H1 (cell line): ENCODE data around the gene DEFB113. TPM values are rescaled to one million over a fixed set of nuclear protein-coding genes. Genes with fewer than 3 reads are reported as not detected.

Source experiments
- CTCF ChIA-PET: fragments of 300-600 bp; sonication (Branson Sonifier 250); formaldehyde crosslinking; loops from one replicate; lab custom pipeline; 2021; ENCODE audit not compliant: partially characterized antibody; lab: Charles Lee
- POLR2A ChIA-PET: fragments of 300-600 bp; sonication (Branson Sonifier 250); formaldehyde crosslinking; loops from one replicate; lab custom pipeline; 2021; ENCODE audit warnings: inconsistent platforms; ENCODE audit not compliant: partially characterized antibody; lab: Charles Lee
- DNase-seq, 2 experiments: peaks; one replicate each; pipeline versions ENCODE4 v3.0.0 to v3.0.0-alpha.2; 2010 to 2022; ENCODE audit warnings: low spot score in 2 of 2, low read depth in 1 of 2, mixed read lengths in 1 of 2
- FAIRE-seq: peaks from 2 replicates; lab custom pipeline; 2011; peaks lifted over from hg19 to GRCh38; lab: Jason Lieb, UNC
- H2AFZ ChIP-seq: 2 replicates; pipeline ENCODE4 v1.8.1; 2012; ENCODE audit warnings: low read length, inconsistent platforms
- H2AK5ac ChIP-seq: 2 replicates; pipeline ENCODE4 v1.6.1; 2013; ENCODE audit warnings: low read depth, low read length
- H2BK120ac ChIP-seq: replicated peaks from 2 replicates; pipeline ENCODE3; 2013; ENCODE audit warnings: low read depth, low read length, inconsistent platforms
- H2BK12ac ChIP-seq: 2 replicates; pipeline ENCODE4 v1.6.1; 2013; ENCODE audit warnings: low read depth, low read length
- H2BK15ac ChIP-seq: 2 replicates; pipeline ENCODE4 v1.6.1; 2013; ENCODE audit warnings: low read length
- H2BK20ac ChIP-seq: 2 replicates; pipeline ENCODE4 v1.6.1; 2013; ENCODE audit warnings: low read length
- H2BK5ac ChIP-seq: 2 replicates; pipeline ENCODE4 v1.6.1; 2013; ENCODE audit warnings: low read depth, low read length
- H3K14ac ChIP-seq: 2 replicates; pipeline ENCODE4 v1.6.1; 2013; ENCODE audit warnings: inconsistent platforms; ENCODE audit not compliant: insufficient read length
- H3K18ac ChIP-seq: 2 replicates; pipeline ENCODE4 v1.6.1; 2013; ENCODE audit warnings: low read length; ENCODE audit errors: extremely low read depth
- H3K23ac ChIP-seq: 2 replicates; pipeline ENCODE4 v1.6.1; 2013; ENCODE audit warnings: inconsistent platforms; ENCODE audit not compliant: insufficient read length
- H3K23me2 ChIP-seq: 2 replicates; pipeline ENCODE4 v1.6.1; 2013; ENCODE audit warnings: low read depth, low read length
- H3K27ac ChIP-seq: 2 replicates; pipeline ENCODE4 v1.6.1; 2011; ENCODE audit warnings: low read depth, low read length, inconsistent platforms
- H3K27me3 ChIP-seq, 4 experiments: replicated peaks in 1 of 4; 1 replicate in 1 of 4; 2 replicates in 3 of 4; pipeline versions ENCODE4 v1.6.1 to v1.8.1; 2011 to 2013; ENCODE audit warnings: low read length in 3 of 4, mild to moderate bottlenecking in 3 of 4, inconsistent platforms in 2 of 4, mixed read lengths in 2 of 4, moderate library complexity in 1 of 4; ENCODE audit not compliant: control insufficient read depth in 3 of 4, insufficient read depth in 3 of 4; ENCODE audit errors: extremely low read depth in 1 of 4
- H3K36me3 ChIP-seq, 4 experiments: 2 replicates each; pipeline versions ENCODE4 v1.6.1 to v1.8.1; 2011 to 2013; ENCODE audit warnings: mild to moderate bottlenecking in 4 of 4, low read length in 3 of 4, moderate library complexity in 2 of 4, control low read depth in 1 of 4, inconsistent platforms in 1 of 4; ENCODE audit not compliant: insufficient read depth in 4 of 4, control insufficient read depth in 2 of 4
- H3K4ac ChIP-seq: replicated peaks from 2 replicates; pipeline ENCODE3; 2013; ENCODE audit warnings: low read length, low read depth, mixed read lengths, inconsistent platforms; ENCODE audit not compliant: insufficient read length
- H3K4me1 ChIP-seq, 4 experiments: replicated peaks in 1 of 4; 1 replicate in 1 of 4; 2 replicates in 3 of 4; pipeline versions ENCODE4 v1.6.1 to v1.8.1; 2011 to 2013; ENCODE audit warnings: low read length in 3 of 4, inconsistent platforms in 2 of 4, mixed read lengths in 1 of 4; ENCODE audit not compliant: insufficient read depth in 4 of 4, control insufficient read depth in 3 of 4
- H3K4me2 ChIP-seq, 2 experiments: 2 replicates each; pipeline versions ENCODE4 v1.6.1 to v1.8.1; 2011 to 2013; ENCODE audit warnings: low read depth in 2 of 2, low read length in 2 of 2, control low read depth in 1 of 2, inconsistent platforms in 1 of 2, mild to moderate bottlenecking in 1 of 2; ENCODE audit not compliant: insufficient read depth in 1 of 2
- H3K4me3 ChIP-seq, 4 experiments: fragments of 200-600, 300-600 bp in 1 of 4; sonication (generic), shearing (Covaris generic), sonication (Bioruptor Twin) in 1 of 4; 2 replicates each; pipeline versions ENCODE4 v1.5.1 to v1.8.1; 2011 to 2016; ENCODE audit warnings: low read length in 4 of 4, low read depth in 3 of 4, control low read depth in 2 of 4, inconsistent platforms in 2 of 4, mild to moderate bottlenecking in 2 of 4, mixed read lengths in 1 of 4, moderate library complexity in 1 of 4; ENCODE audit not compliant: insufficient read depth in 2 of 4; ENCODE audit errors: extremely low read depth in 1 of 4
- H3K56ac ChIP-seq: replicated peaks from 2 replicates; pipeline ENCODE3; 2013; ENCODE audit warnings: low read depth, mild to moderate bottlenecking, mixed read lengths, low read length, inconsistent platforms; ENCODE audit not compliant: insufficient read length
- H3K79me1 ChIP-seq: 2 replicates; pipeline ENCODE4 v1.6.1; 2013; ENCODE audit warnings: low read depth, low read length, control low read depth
- H3K79me2 ChIP-seq, 2 experiments: 2 replicates each; pipeline versions ENCODE4 v1.6.1 to v1.8.1; 2012 to 2013; ENCODE audit warnings: low read length in 2 of 2, mild to moderate bottlenecking in 2 of 2, inconsistent platforms in 1 of 2; ENCODE audit not compliant: insufficient read depth in 2 of 2, control insufficient read depth in 1 of 2
- H3K9ac ChIP-seq, 4 experiments: replicated peaks in 1 of 4; 1 replicate in 1 of 4; 2 replicates in 3 of 4; pipeline versions ENCODE4 v1.6.1 to v1.8.1; 2011 to 2013; ENCODE audit warnings: low read depth in 3 of 4, low read length in 3 of 4, control low read depth in 2 of 4, mild to moderate bottlenecking in 2 of 4, moderate library complexity in 2 of 4, inconsistent platforms in 1 of 4; ENCODE audit errors: extremely low read depth in 1 of 4
- H3K9me3 ChIP-seq, 2 experiments: 2 replicates each; pipeline versions ENCODE4 v1.6.1 to v1.8.1; 2012 to 2013; ENCODE audit warnings: mild to moderate bottlenecking in 2 of 2, moderate library complexity in 2 of 2, control low read depth in 1 of 2, inconsistent platforms in 1 of 2, low read depth in 1 of 2, low read length in 1 of 2, mixed read lengths in 1 of 2; ENCODE audit not compliant: insufficient read depth in 2 of 2
- H4K20me1 ChIP-seq, 2 experiments: replicated peaks in 1 of 2; 2 replicates each; pipeline versions ENCODE3 to v1.8.1; 2011 to 2013; ENCODE audit warnings: inconsistent platforms in 2 of 2, low read length in 2 of 2, mild to moderate bottlenecking in 1 of 2; ENCODE audit not compliant: insufficient read depth in 2 of 2, control insufficient read depth in 1 of 2
- H4K5ac ChIP-seq: 2 replicates; pipeline ENCODE4 v1.6.1; 2013; ENCODE audit warnings: low read length, low read depth, mixed read lengths, inconsistent platforms; ENCODE audit not compliant: insufficient read length
- H4K8ac ChIP-seq: 2 replicates; pipeline ENCODE4 v1.8.0; 2013; ENCODE audit warnings: mild to moderate bottlenecking, moderate library complexity, low read length, inconsistent platforms; ENCODE audit not compliant: insufficient read depth; ENCODE audit errors: extremely low read depth
- H4K91ac ChIP-seq: replicated peaks from 2 replicates; pipeline ENCODE3; 2013; ENCODE audit warnings: low read length, mixed read lengths, inconsistent platforms; ENCODE audit not compliant: insufficient read length
- BCL11A ChIP-seq, 2 experiments: IDR thresholded peaks; one replicate each; pipeline ENCODE4 v1.6.1; 2011; ENCODE audit warnings: low read depth in 2 of 2, low read length in 2 of 2, mild to moderate bottlenecking in 2 of 2
- CBX8 ChIP-seq: fragments of 300-800, 300-1000 bp; sonication (generic); IDR thresholded peaks from 2 replicates; pipeline ENCODE4 v1.7.1; 2016; ENCODE audit warnings: low read depth, low read length, borderline replicate concordance
- CHD1 ChIP-seq: IDR thresholded peaks from 2 replicates; pipeline ENCODE4 v1.6.1; 2012; ENCODE audit warnings: low read depth, low read length, improper control_type of control experiment
- CREB1 ChIP-seq: IDR thresholded peaks from 2 replicates; pipeline ENCODE4 v1.6.1; 2012; ENCODE audit warnings: inconsistent platforms
- E2F6 ChIP-seq: IDR thresholded peaks from 2 replicates; pipeline ENCODE4 v1.6.1; 2012; ENCODE audit warnings: inconsistent platforms
- KDM4A ChIP-seq: IDR thresholded peaks from one replicate; pipeline ENCODE4 v1.7.1; 2012; ENCODE audit warnings: low read depth, mild to moderate bottlenecking, moderate library complexity, low read length, inconsistent platforms; ENCODE audit not compliant: severe bottlenecking
- NRF1 ChIP-seq: IDR thresholded peaks from 2 replicates; pipeline ENCODE4 v1.6.1; 2011; ENCODE audit warnings: mild to moderate bottlenecking, low read depth, low read length, improper control_type of control experiment
- POLR2A ChIP-seq, 2 experiments: IDR thresholded peaks; 1 replicate in 1 of 2; 2 replicates in 1 of 2; pipeline ENCODE4 v1.6.1; 2011; ENCODE audit warnings: low read depth in 2 of 2, low read length in 2 of 2, mild to moderate bottlenecking in 2 of 2; ENCODE audit errors: control extremely low read depth in 1 of 2
- RAD21 ChIP-seq, 2 experiments: IDR thresholded peaks in 1 of 2; conservative IDR thresholded peaks in 1 of 2; 2 replicates each; pipeline ENCODE4 v1.6.1; 2011; ENCODE audit warnings: low read depth in 2 of 2, low read length in 2 of 2, improper control_type of control experiment in 1 of 2, inconsistent platforms in 1 of 2, mild to moderate bottlenecking in 1 of 2, moderate library complexity in 1 of 2
- SRF ChIP-seq: IDR thresholded peaks from 2 replicates; pipeline ENCODE4 v1.6.1; 2011; ENCODE audit warnings: mild to moderate bottlenecking, low read depth, low read length, moderate library complexity
- SUZ12 ChIP-seq: fragments of 200-600 bp; sonication (generic); IDR thresholded peaks from 2 replicates; pipeline ENCODE4 v1.6.1; 2012; ENCODE audit warnings: mild to moderate bottlenecking, inconsistent platforms, low read length, moderate library complexity, mixed read lengths
- TAF1 ChIP-seq: IDR thresholded peaks from 2 replicates; pipeline ENCODE4 v1.6.1; 2011; ENCODE audit warnings: mild to moderate bottlenecking, low read depth, low read length
- TBP ChIP-seq: IDR thresholded peaks from 2 replicates; pipeline ENCODE4 v1.6.1; 2011; ENCODE audit warnings: low read depth, low read length, improper control_type of control experiment
- WGBS, 2 experiments: shearing (Covaris generic) in 1 of 2; methylation state at CpG; one replicate each; pipeline versions ENCODE4 v1.1.6 to v1.1.7; 2013 to 2015; ENCODE audit warnings: low lambda C conversion rate in 2 of 2, mixed read lengths in 2 of 2, inconsistent platforms in 1 of 2, low coverage in 1 of 2, missing lambda C conversion rate in 1 of 2; ENCODE audit not compliant: insufficient replicate concordance in 2 of 2, insufficient coverage in 1 of 2, insufficient read length in 1 of 2; ENCODE audit errors: extremely low coverage in 1 of 2, missing lambda C conversion rate in 1 of 2; 5-methylcytosine and 5-hydroxymethylcytosine counted together
- polyA plus RNA-seq, 7 experiments: library from polyadenylated mRNA; depleted of rRNA in 3 of 7; stranded (reverse) in 5 of 7; unstranded in 2 of 7; fragments of >200 nt in 5 of 7; fragments of 200-250 nt in 2 of 7; gene quantifications; 1 replicate in 5 of 7; 2 replicates in 1 of 7; 4 replicates in 1 of 7; pipeline versions ENCODE4 v1.2.1 to v1.2.3, GENCODE V29; 2011 to 2013; ENCODE audit warnings: missing spikeins in 2 of 7, mixed read lengths in 2 of 7
- total RNA-seq: library from RNA; stranded (reverse); fragmentation: NEBNext Ultra II Directional; extraction: Animal tissue kit (Norgen Biotek cat#: 25700); gene quantifications from 2 replicates; pipeline ENCODE4 v1.2.1, GENCODE V29; 2021
- TF ChIP-seq, protein P1 (sequence below): IDR thresholded peaks from 2 replicates; pipeline ENCODE4 v1.6.1; 2012; ENCODE audit warnings: inconsistent platforms

Gene DEFB113
- total and polyA plus RNA-seq, 2 of the 8 experiments (the other 6 are each of a cell fraction or from before 2014, with no cell fraction given) = not detected

GRCh38 chr6:49964064-49964463 is 5.4 kb downstream of the DEFB113 start, which contains the start of gene DEFB114:
DEFB114 (minus strand) TSS chr6:49964164; CDS start chr6:49964105, 59 bp downstream.
- H4K20me1 ChIP-seq = no peaks in the 10 kb centered on the region
- H3K4me1 ChIP-seq = peaks cover 0 to 10% (median 3%) of the 10 kb centered on the region in 4 experiments; a peak in 1 of 7 replicates
- H4K5ac ChIP-seq = no peak within 1 kb of the TSS
- no peak for DNase-seq
- no peak within 1 kb of the TSS for H2BK12ac ChIP-seq
- H4K91ac ChIP-seq = no peak within 1 kb of the TSS
- H3K18ac ChIP-seq = no peak within 1 kb of the TSS
- H3K79me1 ChIP-seq = no peaks in the 10 kb centered on the region
- no peak within 1 kb of the TSS for H2BK120ac ChIP-seq
- H3K23ac ChIP-seq = no peak within 1 kb of the TSS
- no peak within 1 kb of the TSS for H3K27ac ChIP-seq
- H3K36me3 ChIP-seq = 0 out of 8 replicates have a peak, but pooled peaks cover 0 to under 1% (median 0%) of the 10 kb centered on the region in 4 experiments
- no peak within 1 kb of the TSS for H4K8ac ChIP-seq
- H3K9ac ChIP-seq = no peak within 1 kb of the TSS
- no peak within 1 kb of the TSS for H2BK5ac ChIP-seq
- H2BK15ac ChIP-seq = no peak within 1 kb of the TSS
- no peak within 1 kb of the TSS for H3K4me3 ChIP-seq
- peaks cover 0 to 1% of the 10 kb centered on the region in 2 experiments; a peak in 1 of 4 replicates for H3K9me3 ChIP-seq
- no peaks in the 10 kb centered on the region for H3K23me2 ChIP-seq
- no peak within 1 kb of the TSS for H2AFZ ChIP-seq
- H3K14ac ChIP-seq = no peak within 1 kb of the TSS
- ChIA-PET CTCF (interaction anchor here (1.2 kb wide), 1 partner anchor 19 kb away, joined by 3 read pairs; no protein-coding TSS in a partner anchor), POLR2A (no interaction called here)
- H2BK20ac ChIP-seq = no peak within 1 kb of the TSS
- H3K4ac ChIP-seq = no peak within 1 kb of the TSS
- FAIRE-seq = no peak
- no peaks in the 10 kb centered on the region for H3K79me2 ChIP-seq
- H2AK5ac ChIP-seq = no peak within 1 kb of the TSS
- WGBS, 2 experiments = 87% methylated on average over 2 of the region's 2 CpGs; no CpG with 5 or more reads in 1 of the 2 experiments
- H3K56ac ChIP-seq = no peak within 1 kb of the TSS
- no peaks in the 10 kb centered on the region for H3K27me3 ChIP-seq
- H3K4me2 ChIP-seq = no peak within 1 kb of the TSS
- TF ChIP-seq TAF1 (no peak), CREB1 (no peak), E2F6 (no peak), SRF (no peak), POLR2A (IDR thresholded peaks at IDR 0.05; ENCODE audit: control extremely low read depth in 1 of 2, low read depth in 2 of 2, low read length in 2 of 2) (no peak), NRF1 (no peak), TBP (no peak), SUZ12 (no peak), RAD21 (IDR thresholded peaks at IDR 0.05 in 1 of 2, conservative IDR thresholded peaks at IDR 0.05 in 1 of 2; ENCODE audit: low read depth in 2 of 2, low read length in 2 of 2) (no peak), CHD1 (no peak), BCL11A (IDR thresholded peaks at IDR 0.05; ENCODE audit: low read depth in 2 of 2, low read length in 2 of 2) (no peak), CBX8 (no peak), KDM4A (no peak)
- TF ChIP-seq, protein P1, sequence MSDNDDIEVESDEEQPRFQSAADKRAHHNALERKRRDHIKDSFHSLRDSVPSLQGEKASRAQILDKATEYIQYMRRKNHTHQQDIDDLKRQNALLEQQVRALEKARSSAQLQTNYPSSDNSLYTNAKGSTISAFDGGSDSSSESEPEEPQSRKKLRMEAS = no peak
